Right lobe of liver (tissue), 6 donors: ENCODE data around the gene PDP2. TPM values are rescaled to one million over a fixed set of nuclear protein-coding genes. Genes with fewer than 3 reads are reported as not detected.
A peak's percentile ranks its signal among the peaks of the same experiment; 100 is the strongest.

ENCODE experiments used
- ATAC-seq, 4 donors: fragments of 200-7000 bp; cut with Tn5 transposase; one replicate each; pipeline ENCODE4 v1.9.1; 2020; ENCODE audit warnings: mild to moderate bottlenecking in 4 of 4, moderate library complexity in 4 of 4
- DNase-seq, 3 donors: peaks; one replicate each; pipeline ENCODE4 v3.0.0-alpha.2; 2020
- H3K27ac ChIP-seq, 3 donors: fragments of 200-600 bp; one replicate each; pipeline ENCODE4 v1.8.0; 2022
- H3K27me3 ChIP-seq, 2 donors: fragments of 200-600 bp; one replicate each; pipeline ENCODE4 v1.8.0; 2022
- H3K36me3 ChIP-seq, 4 donors: fragments of 200-600 bp; sonication (generic) in 1 of 4; one replicate each; pipeline versions ENCODE4 v1.5.1 to v1.8.0; 2017 to 2022; ENCODE audit warnings: control low read depth in 1 of 4
- H3K4me1 ChIP-seq, 4 donors: fragments of 200-600 bp; sonication (generic) in 1 of 4; one replicate each; pipeline versions ENCODE4 v1.5.1 to v1.8.0; 2017 to 2022; ENCODE audit warnings: control low read depth in 1 of 4
- H3K4me3 ChIP-seq, 3 donors: fragments of 200-600 bp; one replicate each; pipeline ENCODE4 v1.8.0; 2022
- H3K9me3 ChIP-seq, 4 donors: fragments of 200-600 bp; sonication (generic) in 1 of 4; one replicate each; pipeline versions ENCODE4 v1.5.1 to v1.8.0; 2017 to 2022; ENCODE audit warnings: control low read depth in 1 of 4
- CTCF ChIP-seq, 4 donors: fragments of 200-600 bp in 3 of 4; fragments of 450-650 bp in 1 of 4; IDR thresholded peaks; one replicate each; pipeline versions ENCODE4 v1.5.1 to v1.8.0; 2016 to 2022; ENCODE audit warnings: antibody characterized with exemption in 4 of 4, mild to moderate bottlenecking in 2 of 4
- POLR2A ChIP-seq: fragments of 450-650 bp; IDR thresholded peaks from one replicate; pipeline ENCODE4 v1.6.1; 2017; ENCODE audit warnings: antibody characterized with exemption, mild to moderate bottlenecking
- WGBS: methylation state at CpG from one replicate; pipeline ENCODE4 v1.1.6; 2018; ENCODE audit warnings: low coverage, low lambda C conversion rate; ENCODE audit not compliant: insufficient coverage; ENCODE audit errors: missing lambda C conversion rate; 5-methylcytosine and 5-hydroxymethylcytosine counted together
- intact Hi-C, 2 donors: fragments of 100-400 bp; cut with DNase I; formaldehyde crosslinking; loops; one replicate each; pipeline versions ENCODE4 v1.11.2 to v1.14.1; 2022
- total RNA-seq, 6 experiments: library from RNA; depleted of rRNA in 2 of 6; stranded (reverse); fragments of >200 nt in 2 of 6; fragmentation: NEBNext Ultra II Directional in 3 of 6; extraction: Animal tissue kit (Norgen Biotek cat#: 25700) in 3 of 6; gene quantifications; one replicate each; pipeline versions ENCODE4 v1.1.0 to v1.2.4, GENCODE V29; 2016 to 2023
- donor health status: DM: no; HTN: yes; CAD: no.
- donor health status: DM: no; HTN: no; CAD: no.
- donor health status: DM: no; HTN: no; CAD: no.
- donor health status: DM: no; HTN: yes; CAD: no.
- donor health status: DM: no; HTN: yes; CAD: no.

Gene PDP2
- total RNA-seq, 6 experiments from 2014 or later = 5.1 to 15.5 (median 10.8) TPM

- peak in 2 of 3 donors; percentile 10 to 46 for DNase-seq
- Histone ChIP-seq H3K27me3 (no peaks in the 10 kb centered on the region), H3K4me1 (peaks cover 0 to 12% (median 6%) of the 10 kb centered on the region in 4 donors), H3K36me3 (no peaks in the 10 kb centered on the region), H3K4me3 (no peak overlapping the region), H3K9me3 (no peaks in the 10 kb centered on the region), H3K27ac (no peak overlapping the region)
- no peak for ATAC-seq
- intact Hi-C loops = no loop called here
- WGBS = 80% methylated on average over 2 of the region's 13 CpGs
- TF ChIP-seq CTCF (IDR thresholded peaks at IDR 0.05) = no peak
- no peak for TF ChIP-seq POLR2A
Measured at GRCh38 chr16:66904428-66904845, 24.1 kb downstream of the PDP2 start.

GRCh38 chr16:66904846-66905632, 24.7 kb downstream of the PDP2 start:
- intact Hi-C loops = no loop called here
- WGBS = 55% methylated on average over 7 of the region's 16 CpGs

GRCh38 chr16:66905633-66906539, 25.6 kb downstream of the PDP2 start:
- intact Hi-C loops = no loop called here
- ATAC-seq (no peak), DNase-seq (peak in 2 of 3 donors; percentile 20 to 31)
- no peak for TF ChIP-seq POLR2A
- no peak for TF ChIP-seq CTCF (IDR thresholded peaks at IDR 0.05)
- WGBS = 74% methylated on average over 5 of the region's 11 CpGs
- H3K27me3 ChIP-seq = no peaks in the 10 kb centered on the region
- no peak overlapping the region for H3K4me3 ChIP-seq
- no peaks in the 10 kb centered on the region for H3K36me3 ChIP-seq
- no peak overlapping the region for H3K27ac ChIP-seq
- no peaks in the 10 kb centered on the region for H3K9me3 ChIP-seq
- H3K4me1 ChIP-seq = no peaks in the 10 kb centered on the region

More at GRCh38 chr16:66904846-66905632, 24.7 kb downstream of the PDP2 start:
- TF ChIP-seq CTCF (IDR thresholded peaks at IDR 0.05) (no peak), POLR2A (no peak)
- Histone ChIP-seq H3K9me3 (no peaks in the 10 kb centered on the region), H3K36me3 (no peaks in the 10 kb centered on the region), H3K27me3 (no peaks in the 10 kb centered on the region), H3K4me1 (peaks cover 0 to 6% (median 3%) of the 10 kb centered on the region in 4 donors), H3K4me3 (no peak overlapping the region), H3K27ac (no peak overlapping the region)
- ATAC-seq (no peak), DNase-seq (peak in 2 of 3 donors; percentile 14 to 30)

GRCh38 chr16:66906916-66907836, 26.9 kb downstream of the PDP2 start:
- Histone ChIP-seq H3K36me3 (no peaks in the 10 kb centered on the region), H3K9me3 (no peaks in the 10 kb centered on the region), H3K4me3 (no peak overlapping the region), H3K4me1 (no peaks in the 10 kb centered on the region), H3K27ac (no peak overlapping the region), H3K27me3 (no peaks in the 10 kb centered on the region)
- DNase-seq = peak in 2 of 3 donors; percentile 6 to 35
- TF ChIP-seq POLR2A (no peak), CTCF (IDR thresholded peaks at IDR 0.05) (no peak)
- WGBS = 40% methylated on average over 1 of the region's 7 CpGs
- intact Hi-C loops = no loop called here
- ATAC-seq = no peak
